Measurements from ENCODE around the gene ZNFX1.
"Not testable (repeated sequence)": the region's sequence is repeated elsewhere in the genome, so short reads cannot be mapped to it uniquely, and the experiment has no call there.

Gene ZNFX1

GRCh38 chr20:49278036-49278817 is at the start of gene ZNFX1:
ZNFX1 (minus strand) TSS chr20:49278057; CDS start chr20:49275839, 2,218 bp downstream.
- peak; percentile 95 to 98 for DNase-seq (ENCODE audit: low read depth in 2 of 2)

GRCh38 chr20:49326026-49326425 is 48.2 kb upstream of the ZNFX1 start:
- no peak for DNase-seq (ENCODE audit: low read depth in 2 of 2)

GRCh38 chr20:49324306-49324705 is 46.4 kb upstream of the ZNFX1 start:
- DNase-seq (ENCODE audit: low read depth in 2 of 2), result no peak

- no peak for DNase-seq (ENCODE audit: low read depth in 2 of 2)
Observed at GRCh38 chr20:49323622-49324238, 45.9 kb upstream of the ZNFX1 start.

- no peak for DNase-seq (ENCODE audit: low read depth in 2 of 2)
Observed at GRCh38 chr20:49320460-49320859, 42.6 kb upstream of the ZNFX1 start.

- no peak for DNase-seq (ENCODE audit: low read depth in 2 of 2)
Observed at GRCh38 chr20:49319208-49319809, 41.5 kb upstream of the ZNFX1 start.

- DNase-seq (ENCODE audit: low read depth in 2 of 2), result no peak
Observed at GRCh38 chr20:49318430-49319207, 40.8 kb upstream of the ZNFX1 start.

- no peak for DNase-seq (ENCODE audit: low read depth in 2 of 2)
Observed at GRCh38 chr20:49318091-49318429, 40.2 kb upstream of the ZNFX1 start.

GRCh38 chr20:49316704-49317103 is 38.8 kb upstream of the ZNFX1 start:
- no peak for DNase-seq (ENCODE audit: low read depth in 2 of 2)

GRCh38 chr20:49315580-49315979 is 37.7 kb upstream of the ZNFX1 start:
- no peak for DNase-seq (ENCODE audit: low read depth in 2 of 2)

- not testable (repeated sequence) for DNase-seq (ENCODE audit: low read depth in 2 of 2)
Observed at GRCh38 chr20:49314052-49314451, 36.2 kb upstream of the ZNFX1 start.

GRCh38 chr20:49313283-49313682 is 35.4 kb upstream of the ZNFX1 start:
- no peak for DNase-seq (ENCODE audit: low read depth in 2 of 2)

- DNase-seq (ENCODE audit: low read depth in 2 of 2), result no peak
Observed at GRCh38 chr20:49312661-49313060, 34.8 kb upstream of the ZNFX1 start.

GRCh38 chr20:49310705-49311104 is 32.8 kb upstream of the ZNFX1 start:
- DNase-seq (ENCODE audit: low read depth in 2 of 2), result no peak

GRCh38 chr20:49308875-49309274 is 31.0 kb upstream of the ZNFX1 start:
- no peak for DNase-seq (ENCODE audit: low read depth in 2 of 2)

GRCh38 chr20:49306903-49307620 is 29.2 kb upstream of the ZNFX1 start:
- no peak for DNase-seq (ENCODE audit: low read depth in 2 of 2)

GRCh38 chr20:49303065-49303552 is 25.3 kb upstream of the ZNFX1 start:
- no peak for DNase-seq (ENCODE audit: low read depth in 2 of 2)

- no peak for DNase-seq (ENCODE audit: low read depth in 2 of 2)
Observed at GRCh38 chr20:49297605-49298530, 20.0 kb upstream of the ZNFX1 start.

GRCh38 chr20:49294002-49294654 is 16.3 kb upstream of the ZNFX1 start:
- DNase-seq (ENCODE audit: low read depth in 2 of 2), result not testable (repeated sequence)

GRCh38 chr20:49293122-49293521 is 15.3 kb upstream of the ZNFX1 start:
- no peak for DNase-seq (ENCODE audit: low read depth in 2 of 2)

All from stimulated activated CD8-positive, alpha-beta memory T cell treated with anti-CD3 and anti-CD28 coated beads, Interleukin-2, amount 100 ng/mL, for 48 hours (primary cell).